CD14-positive monocyte (primary cell): Measurements from ENCODE around the gene AAMP. TPM values are rescaled to one million over a fixed set of nuclear protein-coding genes. Genes with fewer than 3 reads are reported as not detected.
A peak's percentile ranks its signal among the peaks of the same experiment; 100 is the strongest.

ENCODE experiments used
- DNase-seq, 3 donors: peaks; one replicate each; pipeline ENCODE4 v3.0.0-alpha.2; 2011 to 2022
- H2AFZ ChIP-seq: 2 replicates; pipeline ENCODE4 v1.6.0; 2012; ENCODE audit warnings: mild to moderate bottlenecking, low read depth, low read length, inconsistent platforms; ENCODE audit not compliant: insufficient read depth, poor library complexity, severe bottlenecking
- H3K27ac ChIP-seq, 2 donors: 1 replicate in 1 of 2; 2 replicates in 1 of 2; pipeline ENCODE4 v1.5.1; 2012 to 2013; ENCODE audit warnings: low read length in 2 of 2, control low read depth in 1 of 2, inconsistent platforms in 1 of 2, low read depth in 1 of 2, mild to moderate bottlenecking in 1 of 2
- H3K27me3 ChIP-seq, 2 donors: one replicate each; pipeline versions ENCODE4 v1.6.0 to v1.6.1; 2011 to 2013; ENCODE audit warnings: low read length in 2 of 2; ENCODE audit not compliant: control insufficient read depth in 2 of 2, insufficient read depth in 2 of 2
- H3K36me3 ChIP-seq, 2 donors: replicated peaks in 1 of 2; 1 replicate in 1 of 2; 2 replicates in 1 of 2; pipeline versions ENCODE4 v1.5.1 to v1.6.1; 2012 to 2013; ENCODE audit warnings: low read length in 2 of 2, control low read depth in 1 of 2, inconsistent platforms in 1 of 2, mild to moderate bottlenecking in 1 of 2; ENCODE audit not compliant: insufficient read depth in 2 of 2, control insufficient read depth in 1 of 2
- H3K4me1 ChIP-seq, 2 donors: 1 replicate in 1 of 2; 2 replicates in 1 of 2; pipeline versions ENCODE4 v1.5.1 to v1.6.1; 2012 to 2013; ENCODE audit warnings: low read length in 2 of 2, control low read depth in 1 of 2, inconsistent platforms in 1 of 2, mild to moderate bottlenecking in 1 of 2, moderate library complexity in 1 of 2; ENCODE audit not compliant: insufficient read depth in 2 of 2, control insufficient read depth in 1 of 2
- H3K4me2 ChIP-seq: replicated peaks from 2 replicates; pipeline ENCODE3; 2012; ENCODE audit warnings: low read length, moderate library complexity, mild to moderate bottlenecking; ENCODE audit not compliant: poor library complexity, severe bottlenecking; ENCODE audit errors: extremely low read depth
- H3K4me3 ChIP-seq, 3 experiments: fragments of 200-600 bp in 1 of 3; sonication (generic) in 1 of 3; replicated peaks in 1 of 3; 1 replicate in 2 of 3; 2 replicates in 1 of 3; pipeline ENCODE4 v1.5.1; 2011 to 2013; ENCODE audit warnings: low read length in 3 of 3, mild to moderate bottlenecking in 3 of 3, control low read depth in 2 of 3, low read depth in 2 of 3, inconsistent platforms in 1 of 3, moderate library complexity in 1 of 3
- H3K79me2 ChIP-seq: 2 replicates; pipeline ENCODE4 v1.6.0; 2012; ENCODE audit warnings: mild to moderate bottlenecking, control low read depth, inconsistent platforms, low read length, moderate library complexity; ENCODE audit not compliant: insufficient read depth
- H3K9ac ChIP-seq: 2 replicates; pipeline ENCODE4 v1.6.0; 2017; ENCODE audit warnings: low read length, mild to moderate bottlenecking; ENCODE audit not compliant: insufficient read depth, poor library complexity, severe bottlenecking
- H3K9me3 ChIP-seq, 2 donors: replicated peaks in 1 of 2; 1 replicate in 1 of 2; 2 replicates in 1 of 2; pipeline versions ENCODE4 v1.5.1 to v1.6.1; 2012 to 2013; ENCODE audit warnings: low read length in 2 of 2, control low read depth in 1 of 2; ENCODE audit not compliant: control insufficient read depth in 1 of 2, insufficient read depth in 1 of 2
- H4K20me1 ChIP-seq: 2 replicates; pipeline ENCODE4 v1.6.0; 2012; ENCODE audit warnings: mild to moderate bottlenecking, low read length, control low read depth, moderate library complexity; ENCODE audit not compliant: insufficient read depth
- H3K27ac Mint-ChIP-seq, 7 donors: one replicate each; pipeline ENCODE4 v1.8.0; 2020; ENCODE audit warnings: mild to moderate bottlenecking in 7 of 7, mixed read lengths in 7 of 7, moderate library complexity in 6 of 7, inconsistent platforms in 2 of 7
- H3K27me3 Mint-ChIP-seq, 3 donors: one replicate each; pipeline ENCODE4 v1.8.0; 2021 to 2022; ENCODE audit warnings: low read depth in 3 of 3, mild to moderate bottlenecking in 3 of 3, mixed read lengths in 3 of 3, moderate library complexity in 3 of 3, inconsistent platforms in 1 of 3
- H3K36me3 Mint-ChIP-seq, 2 donors: one replicate each; pipeline ENCODE4 v1.8.0; 2020; ENCODE audit warnings: mixed read lengths in 2 of 2, inconsistent platforms in 1 of 2, mild to moderate bottlenecking in 1 of 2
- H3K4me1 Mint-ChIP-seq: one replicate; pipeline ENCODE4 v1.8.0; 2020; ENCODE audit warnings: mild to moderate bottlenecking, mixed read lengths
- H3K4me3 Mint-ChIP-seq, 2 donors: one replicate each; pipeline ENCODE4 v1.8.0; 2020; ENCODE audit warnings: mild to moderate bottlenecking in 2 of 2, mixed read lengths in 2 of 2, moderate library complexity in 1 of 2
- H3K9me3 Mint-ChIP-seq, 7 donors: one replicate each; pipeline ENCODE4 v1.8.0; 2020 to 2022; ENCODE audit warnings: mixed read lengths in 7 of 7, mild to moderate bottlenecking in 6 of 7, moderate library complexity in 6 of 7, inconsistent platforms in 2 of 7
- CTCF ChIP-seq: fragments of 200-600 bp; IDR thresholded peaks from one replicate; pipeline ENCODE4 v1.8.0; 2022; ENCODE audit warnings: antibody characterized with exemption, mild to moderate bottlenecking
- WGBS: methylation state at CpG from one replicate; pipeline ENCODE4 v1.1.5; 2013; ENCODE audit warnings: missing lambda C conversion rate; ENCODE audit not compliant: insufficient coverage; 5-methylcytosine and 5-hydroxymethylcytosine counted together
- intact Hi-C, 2 donors: fragments of 100-400 bp; cut with micrococcal nuclease; formaldehyde crosslinking; loops; one replicate each; pipeline versions ENCODE4 v1.15.0 to v1.15.1; 2023
- polyA plus RNA-seq, 3 donors: library from polyadenylated mRNA; depleted of rRNA in 1 of 3; unstranded in 2 of 3; stranded (reverse) in 1 of 3; fragments of 300-500 nt in 2 of 3; fragments of >200 nt in 1 of 3; fragmentation: Illumina TruSeq in 2 of 3; gene quantifications; 1 replicate in 2 of 3; 2 replicates in 1 of 3; pipeline ENCODE4 v1.2.3, GENCODE V29; 2012 to 2021

The AAMP gene
- polyA plus RNA-seq, 3 donors: 90.8 to 108 (median 98.7) TPM

- Histone ChIP-seq H3K9me3 (no peaks in the 10 kb centered on the region), H3K27ac (peak overlapping the region; percentile 59 to 93), H3K4me2 (peak overlapping the region; percentile 34), H4K20me1 (peaks cover 66% of the 10 kb centered on the region), H2AFZ (no peak overlapping the region), H3K4me3 (peak overlapping the region in 1 of 3 experiments; percentile 85), H3K9ac (no peak overlapping the region), H3K79me2 (peaks cover 93% of the 10 kb centered on the region), H3K4me1 (peaks cover 62 to 68% of the 10 kb centered on the region in 2 donors), H3K27me3 (no peaks in the 10 kb centered on the region), H3K36me3 (peaks cover 49 to 56% of the 10 kb centered on the region in 2 donors)
- Mint-ChIP-seq H3K27me3 (no peaks in the 10 kb centered on the region), H3K4me3 (peak overlapping the region; percentile 9 to 56), H3K4me1 (peaks cover 78% of the 10 kb centered on the region), H3K9me3 (no peaks in the 10 kb centered on the region), H3K27ac (peak overlapping the region; percentile 54 to 89 (median 81)), H3K36me3 (peaks cover 39 to 61% of the 10 kb centered on the region in 2 donors)
- WGBS: 86% methylated on average over 12 of the region's 17 CpGs
- intact Hi-C loops: loop anchor here in 1 of 2 donors (5.0 kb wide), 1 partner anchor 42 kb away; no protein-coding TSS in a partner anchor
- peak in 1 of 3 donors; percentile 14 for DNase-seq
- TF ChIP-seq CTCF: no peak
Measured at GRCh38 chr2:218263817-218264641, 5.9 kb downstream of the AAMP start.

- peak overlapping the region in 1 of 2 donors; percentile 35 for H3K4me3 Mint-ChIP-seq
Measured at GRCh38 chr2:218262631-218263586, 7.0 kb downstream of the AAMP start.

More at GRCh38 chr2:218262631-218263586, 7.0 kb downstream of the AAMP start:
- H4K20me1 ChIP-seq: peaks cover 65% of the 10 kb centered on the region
- Mint-ChIP-seq H3K9me3 (no peaks in the 10 kb centered on the region), H3K36me3 (peaks cover 39 to 61% of the 10 kb centered on the region in 2 donors), H3K27me3 (no peaks in the 10 kb centered on the region), H3K27ac (peak overlapping the region in 5 of 7 donors; percentile 54 to 88 (median 58)), H3K4me1 (peaks cover 85% of the 10 kb centered on the region)
- H3K79me2 ChIP-seq: peaks cover 87% of the 10 kb centered on the region
- no peak for TF ChIP-seq CTCF
- no peak overlapping the region for H3K9ac ChIP-seq
- no peaks in the 10 kb centered on the region for H3K9me3 ChIP-seq
- H3K36me3 ChIP-seq: peaks cover 49 to 56% of the 10 kb centered on the region in 2 donors
- H3K27ac ChIP-seq: peak overlapping the region; percentile 87 to 93
- H3K27me3 ChIP-seq: no peaks in the 10 kb centered on the region
- H3K4me3 ChIP-seq: peak overlapping the region in 1 of 3 experiments; percentile 85
- peaks cover 69 to 76% of the 10 kb centered on the region in 2 donors for H3K4me1 ChIP-seq
- DNase-seq: no peak
- H2AFZ ChIP-seq: no peak overlapping the region
- H3K4me2 ChIP-seq: peak overlapping the region; percentile 97
- 90% methylated on average over 38 of the region's 39 CpGs for WGBS
- intact Hi-C loops: loop anchor here in 1 of 2 donors (5.0 kb wide), 1 partner anchor 41 kb away; no protein-coding TSS in a partner anchor
